ENCODE data around the gene CIBAR2.

CIBAR2 gene

DNA sequence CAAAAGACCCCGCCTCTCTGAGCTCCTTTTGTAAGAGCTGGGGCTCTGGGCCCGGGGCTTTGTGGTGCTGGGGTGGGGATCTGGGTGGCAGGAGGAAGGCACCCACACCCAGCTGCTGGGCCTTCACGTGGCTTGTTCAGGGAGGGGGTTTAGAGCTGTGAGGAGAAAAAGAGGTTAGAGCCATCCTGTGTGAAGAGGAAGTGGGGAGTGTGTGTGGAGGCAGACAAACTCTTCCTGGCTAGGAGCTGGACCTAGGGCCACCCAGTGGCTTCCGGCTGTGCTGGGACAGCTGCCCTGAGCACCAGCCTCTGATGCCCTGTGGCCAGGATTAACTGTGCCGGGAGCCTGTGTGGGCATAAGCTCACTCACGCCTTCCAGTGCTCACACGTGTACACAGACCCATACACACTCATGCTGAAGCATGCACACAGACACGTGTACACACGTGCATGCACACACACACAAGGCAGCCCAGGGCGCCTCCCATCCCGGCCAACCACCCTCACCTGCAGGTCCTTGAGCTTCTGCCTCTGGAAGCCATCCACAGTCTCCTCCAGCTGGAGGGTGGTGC lies 7.4 kb downstream of the CIBAR2 start (continued):
- TF ChIP-seq ZNF23 (tag by site-specific recombination; IDR thresholded peaks at IDR 0.05; ENCODE audit: borderline replicate concordance), result no peak
- no peak for TF ChIP-seq ZNF660 (tag by site-specific recombination; IDR thresholded peaks at IDR 0.05)
- TF ChIP-seq ZNF473 (tag by site-specific recombination; IDR thresholded peaks at IDR 0.05), result no peak
- TF ChIP-seq, protein P1, sequence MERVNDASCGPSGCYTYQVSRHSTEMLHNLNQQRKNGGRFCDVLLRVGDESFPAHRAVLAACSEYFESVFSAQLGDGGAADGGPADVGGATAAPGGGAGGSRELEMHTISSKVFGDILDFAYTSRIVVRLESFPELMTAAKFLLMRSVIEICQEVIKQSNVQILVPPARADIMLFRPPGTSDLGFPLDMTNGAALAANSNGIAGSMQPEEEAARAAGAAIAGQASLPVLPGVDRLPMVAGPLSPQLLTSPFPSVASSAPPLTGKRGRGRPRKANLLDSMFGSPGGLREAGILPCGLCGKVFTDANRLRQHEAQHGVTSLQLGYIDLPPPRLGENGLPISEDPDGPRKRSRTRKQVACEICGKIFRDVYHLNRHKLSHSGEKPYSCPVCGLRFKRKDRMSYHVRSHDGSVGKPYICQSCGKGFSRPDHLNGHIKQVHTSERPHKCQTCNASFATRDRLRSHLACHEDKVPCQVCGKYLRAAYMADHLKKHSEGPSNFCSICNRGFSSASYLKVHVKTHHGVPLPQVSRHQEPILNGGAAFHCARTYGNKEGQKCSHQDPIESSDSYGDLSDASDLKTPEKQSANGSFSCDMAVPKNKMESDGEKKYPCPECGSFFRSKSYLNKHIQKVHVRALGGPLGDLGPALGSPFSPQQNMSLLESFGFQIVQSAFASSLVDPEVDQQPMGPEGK (tag by site-specific recombination; IDR thresholded peaks at IDR 0.05), result no peak
- TF ChIP-seq KLF10 (tag by site-specific recombination; IDR thresholded peaks at IDR 0.05), result no peak
- TF ChIP-seq ZNF114 (tag by site-specific recombination; IDR thresholded peaks at IDR 0.05), result no peak
- TF ChIP-seq, protein P2, sequence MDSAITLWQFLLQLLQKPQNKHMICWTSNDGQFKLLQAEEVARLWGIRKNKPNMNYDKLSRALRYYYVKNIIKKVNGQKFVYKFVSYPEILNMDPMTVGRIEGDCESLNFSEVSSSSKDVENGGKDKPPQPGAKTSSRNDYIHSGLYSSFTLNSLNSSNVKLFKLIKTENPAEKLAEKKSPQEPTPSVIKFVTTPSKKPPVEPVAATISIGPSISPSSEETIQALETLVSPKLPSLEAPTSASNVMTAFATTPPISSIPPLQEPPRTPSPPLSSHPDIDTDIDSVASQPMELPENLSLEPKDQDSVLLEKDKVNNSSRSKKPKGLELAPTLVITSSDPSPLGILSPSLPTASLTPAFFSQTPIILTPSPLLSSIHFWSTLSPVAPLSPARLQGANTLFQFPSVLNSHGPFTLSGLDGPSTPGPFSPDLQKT (IDR thresholded peaks at IDR 0.05; ENCODE audit: borderline replicate concordance, low read depth, low read length), result no peak

DNA sequence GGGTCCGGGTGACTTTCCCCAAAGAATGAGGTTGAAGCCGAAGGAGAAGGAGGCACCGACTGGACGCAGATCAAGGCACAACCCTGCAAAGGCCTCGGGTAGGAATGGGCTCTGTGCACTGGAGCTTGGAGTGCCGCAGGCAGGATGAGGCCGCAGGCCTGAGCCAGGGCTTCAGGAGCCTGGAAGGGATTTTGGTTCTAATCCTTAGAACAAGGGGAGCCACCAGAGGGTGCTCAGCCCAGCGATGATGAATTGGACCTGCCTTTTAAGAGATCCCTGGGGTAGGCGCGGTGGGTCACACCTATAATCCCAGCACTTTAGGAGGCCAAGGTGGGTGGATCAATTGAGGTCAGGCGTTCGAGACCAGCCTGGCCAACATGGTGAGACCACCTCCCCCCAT lies 8.1 kb downstream of the CIBAR2 start:
- CTCF ChIA-PET, result interaction anchor here (0.9 to 1.5 kb wide), 2 partner anchors 11 to 172 kb away, joined by 3 to 7 read pairs; no protein-coding TSS in a partner anchor
- H3K9me3 ChIP-seq (ENCODE audit: control insufficient read depth, insufficient read depth, low read depth, low read length), result no peaks in the 10 kb centered on the region
- H3K4me3 ChIP-seq (ENCODE audit: low read depth, low read length), result no peak overlapping the region
- no peaks in the 10 kb centered on the region for H3K4me1 ChIP-seq (ENCODE audit: control insufficient read depth, insufficient read depth, low read length)
- no peak for TF ChIP-seq ZIC2 (tag by site-specific recombination; IDR thresholded peaks at IDR 0.05)
- TF ChIP-seq KLF1 (tag by site-specific recombination; IDR thresholded peaks at IDR 0.05), result peak; percentile 55
- no peak overlapping the region for H3K27ac ChIP-seq (ENCODE audit: extremely low read depth, low read depth, low read length)
- H3K36me3 ChIP-seq (ENCODE audit: control insufficient read depth in 2 of 2, insufficient read depth in 1 of 2, low read length in 2 of 2), result no peaks in the 10 kb centered on the region
- POLR2A ChIA-PET, result no interaction called here

DNA sequence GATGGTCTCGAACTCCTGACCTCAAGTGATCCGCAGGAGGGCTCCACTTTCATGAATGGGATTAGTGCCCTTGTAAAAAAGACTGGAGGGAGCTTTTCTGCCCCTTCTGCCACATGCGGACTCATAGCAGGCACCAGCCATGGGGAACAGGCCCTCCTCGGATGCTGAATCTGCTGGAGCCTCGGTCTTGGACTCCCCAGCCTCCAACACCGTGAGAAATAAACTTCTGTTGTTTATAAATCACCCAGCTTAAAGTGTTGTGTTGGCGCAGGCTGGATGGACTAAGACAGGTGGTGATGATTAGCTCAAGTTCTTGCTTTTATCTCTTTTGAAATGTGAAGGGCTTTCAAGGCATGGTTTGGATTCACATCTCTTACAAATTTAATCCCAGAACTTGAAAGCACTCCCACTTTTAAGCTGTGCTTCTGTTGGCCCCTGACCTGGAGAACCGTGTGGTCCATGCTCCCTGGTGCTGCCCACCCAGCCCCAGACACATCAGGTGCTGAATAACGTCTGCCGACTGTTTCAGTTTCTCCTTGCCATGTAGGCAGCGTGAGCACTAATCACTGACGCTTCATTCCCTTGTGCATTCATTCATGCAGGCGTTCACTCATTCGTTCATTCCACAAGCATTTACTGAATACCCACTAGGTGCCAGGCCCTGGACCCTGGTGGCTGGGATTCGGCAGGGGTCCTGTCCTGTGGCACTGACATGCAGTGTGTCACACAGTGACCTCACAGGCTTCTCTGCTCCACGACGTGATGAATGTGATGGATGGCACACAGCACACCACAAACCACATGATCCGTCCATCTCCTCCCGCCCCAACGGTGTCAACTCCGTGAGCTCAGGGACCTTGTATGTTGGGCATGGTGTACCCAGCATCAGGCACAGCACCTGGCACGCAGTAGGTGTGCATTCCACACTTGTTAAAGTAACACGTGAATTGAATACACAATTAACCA lies 8.9 kb downstream of the CIBAR2 start:
- no peak overlapping the region for H3K27ac ChIP-seq (ENCODE audit: extremely low read depth, low read depth, low read length)
- POLR2A ChIA-PET, result no interaction called here
- no peaks in the 10 kb centered on the region for H3K4me1 ChIP-seq (ENCODE audit: control insufficient read depth, insufficient read depth, low read length)
- peak; percentile 61; the same call in 1 of the 2 replicates for TF ChIP-seq ZNF561 (tag by site-specific recombination; IDR thresholded peaks at IDR 0.05; ENCODE audit: borderline replicate concordance)
- TF ChIP-seq ZIC2 (tag by site-specific recombination; IDR thresholded peaks at IDR 0.05), result peak; percentile 32; the same call in 1 of the 2 replicates
- no peak for TF ChIP-seq ZNF585B (tag by site-specific recombination; IDR thresholded peaks at IDR 0.05)
- no peak for TF ChIP-seq ZNF366 (tag by site-specific recombination; conservative IDR thresholded peaks at IDR 0.05)
- no peaks in the 10 kb centered on the region for H3K9me3 ChIP-seq (ENCODE audit: control insufficient read depth, insufficient read depth, low read depth, low read length)
- H3K36me3 ChIP-seq (ENCODE audit: control insufficient read depth in 2 of 2, insufficient read depth in 1 of 2, low read length in 2 of 2), result no peaks in the 10 kb centered on the region
- H3K4me3 ChIP-seq (ENCODE audit: low read depth, low read length), result no peak overlapping the region
- CTCF ChIA-PET, result interaction anchor here (0.6 to 1.3 kb wide), 4 partner anchors 11 to 335 kb away, joined by 3 to 5 read pairs (median 3); no protein-coding TSS in a partner anchor

DNA sequence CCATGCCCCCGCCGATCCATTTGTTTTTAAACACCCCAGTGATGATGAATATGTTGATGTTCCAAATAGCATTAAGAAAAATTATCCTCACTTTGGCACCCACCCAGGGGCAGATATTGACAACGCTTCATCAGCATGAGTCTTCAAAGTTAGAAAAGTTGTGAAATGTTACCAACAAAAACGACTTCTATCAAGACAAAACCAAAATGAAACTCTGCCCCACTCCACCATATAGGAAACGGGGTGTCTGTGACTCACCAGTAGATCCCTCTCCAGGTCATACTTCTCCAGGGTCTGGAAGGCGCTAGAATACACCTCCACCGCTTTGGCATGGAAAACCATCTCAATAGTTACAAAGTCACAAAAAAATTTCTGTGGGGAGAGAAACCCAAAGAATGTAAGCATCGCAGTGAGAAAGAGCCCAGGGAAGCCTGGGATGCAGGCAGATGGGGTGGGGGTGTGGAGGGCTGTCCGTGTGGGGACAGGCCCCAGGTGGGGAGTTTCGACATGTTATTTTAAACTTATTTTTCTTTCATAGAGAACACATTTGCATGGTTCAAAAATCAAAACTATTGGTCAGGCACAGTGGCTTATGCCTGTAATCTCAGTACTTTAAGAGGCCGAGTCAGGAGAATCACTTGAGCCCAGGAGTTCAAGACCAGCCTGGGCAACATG lies 10.2 kb downstream of the CIBAR2 start:
- ChIA-PET POLR2A (no interaction called here), CTCF (no interaction called here)
- H3K4me1 ChIP-seq (ENCODE audit: control insufficient read depth, insufficient read depth, low read length), result no peaks in the 10 kb centered on the region
- H3K27ac ChIP-seq (ENCODE audit: extremely low read depth, low read depth, low read length), result no peak overlapping the region
- H3K9me3 ChIP-seq (ENCODE audit: control insufficient read depth, insufficient read depth, low read depth, low read length), result no peaks in the 10 kb centered on the region
- no peaks in the 10 kb centered on the region for H3K36me3 ChIP-seq (ENCODE audit: control insufficient read depth in 2 of 2, insufficient read depth in 1 of 2, low read length in 2 of 2)
- no peak overlapping the region for H3K4me3 ChIP-seq (ENCODE audit: low read depth, low read length)
- TF ChIP-seq ZNF501 (tag by site-specific recombination; IDR thresholded peaks at IDR 0.05) (no peak), ZBTB17 (tag by site-specific recombination; IDR thresholded peaks at IDR 0.05) (no peak), YY2 (tag by site-specific recombination; IDR thresholded peaks at IDR 0.05) (no peak), ZNF138 (tag by site-specific recombination; IDR thresholded peaks at IDR 0.05; ENCODE audit: borderline replicate concordance) (no peak), ZNF830 (tag by site-specific recombination; IDR thresholded peaks at IDR 0.05; ENCODE audit: low read depth) (no peak)
- TF ChIP-seq, protein P3, sequence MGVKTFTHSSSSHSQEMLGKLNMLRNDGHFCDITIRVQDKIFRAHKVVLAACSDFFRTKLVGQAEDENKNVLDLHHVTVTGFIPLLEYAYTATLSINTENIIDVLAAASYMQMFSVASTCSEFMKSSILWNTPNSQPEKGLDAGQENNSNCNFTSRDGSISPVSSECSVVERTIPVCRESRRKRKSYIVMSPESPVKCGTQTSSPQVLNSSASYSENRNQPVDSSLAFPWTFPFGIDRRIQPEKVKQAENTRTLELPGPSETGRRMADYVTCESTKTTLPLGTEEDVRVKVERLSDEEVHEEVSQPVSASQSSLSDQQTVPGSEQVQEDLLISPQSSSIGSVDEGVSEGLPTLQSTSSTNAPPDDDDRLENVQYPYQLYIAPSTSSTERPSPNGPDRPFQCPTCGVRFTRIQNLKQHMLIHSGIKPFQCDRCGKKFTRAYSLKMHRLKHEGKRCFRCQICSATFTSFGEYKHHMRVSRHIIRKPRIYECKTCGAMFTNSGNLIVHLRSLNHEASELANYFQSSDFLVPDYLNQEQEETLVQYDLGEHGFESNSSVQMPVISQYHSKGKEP (tag by site-specific recombination; IDR thresholded peaks at IDR 0.05), result no peak
- TF ChIP-seq, protein P4, sequence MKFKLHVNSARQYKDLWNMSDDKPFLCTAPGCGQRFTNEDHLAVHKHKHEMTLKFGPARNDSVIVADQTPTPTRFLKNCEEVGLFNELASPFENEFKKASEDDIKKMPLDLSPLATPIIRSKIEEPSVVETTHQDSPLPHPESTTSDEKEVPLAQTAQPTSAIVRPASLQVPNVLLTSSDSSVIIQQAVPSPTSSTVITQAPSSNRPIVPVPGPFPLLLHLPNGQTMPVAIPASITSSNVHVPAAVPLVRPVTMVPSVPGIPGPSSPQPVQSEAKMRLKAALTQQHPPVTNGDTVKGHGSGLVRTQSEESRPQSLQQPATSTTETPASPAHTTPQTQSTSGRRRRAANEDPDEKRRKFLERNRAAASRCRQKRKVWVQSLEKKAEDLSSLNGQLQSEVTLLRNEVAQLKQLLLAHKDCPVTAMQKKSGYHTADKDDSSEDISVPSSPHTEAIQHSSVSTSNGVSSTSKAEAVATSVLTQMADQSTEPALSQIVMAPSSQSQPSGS (tag by site-specific recombination; IDR thresholded peaks at IDR 0.05; ENCODE audit: low read depth), result no peak
